HG02623 (cell line): ENCODE measurements around the gene GPN1.
"Not testable (repeated sequence)": the region's sequence is repeated elsewhere in the genome, so short reads cannot be mapped to it uniquely, and the experiment has no call there.

Experiments used
- ATAC-seq: cut with Tn5 transposase; IDR thresholded peaks from one replicate; pipeline ENCODE4 v1.9.1; 2021; ENCODE audit warnings: moderate library complexity; ENCODE audit not compliant: unreplicated experiment

The GPN1 gene

GRCh38 chr2:27628767-27629709, at the start of gene GPN1, which contains the start of gene CCDC121:
GPN1 (plus strand) TSS chr2:27629050; CDS start chr2:27629059, 9 bp downstream.
CCDC121 (minus strand) TSS chr2:27629012; CDS start chr2:27627799, 1,213 bp downstream.
- ATAC-seq: peak; percentile 98

GRCh38 chr2:27581417-27582128, 47.3 kb upstream of the GPN1 start:
- ATAC-seq: no peak

- ATAC-seq: no peak
These were observed 46.6 kb upstream of the GPN1 start for GRCh38 chr2:27582129-27582694.

GRCh38 chr2:27582695-27583389, 46.0 kb upstream of the GPN1 start, which contains the start of gene ZNF512:
ZNF512 (plus strand) TSS chr2:27583042; CDS start chr2:27583113, 71 bp downstream.
- peak; percentile 92 for ATAC-seq

- no peak for ATAC-seq
These were observed 45.4 kb upstream of the GPN1 start for GRCh38 chr2:27583390-27583915.

GRCh38 chr2:27584597-27584996, 44.3 kb upstream of the GPN1 start:
- ATAC-seq: no peak

GRCh38 chr2:27587025-27587424, 41.8 kb upstream of the GPN1 start:
- no peak for ATAC-seq

GRCh38 chr2:27588308-27588707, 40.5 kb upstream of the GPN1 start:
- no peak for ATAC-seq

GRCh38 chr2:27591745-27592144, 37.1 kb upstream of the GPN1 start:
- no peak for ATAC-seq

GRCh38 chr2:27593240-27593639, 35.6 kb upstream of the GPN1 start:
- ATAC-seq: no peak

GRCh38 chr2:27594020-27594703, 34.7 kb upstream of the GPN1 start:
- not testable (repeated sequence) for ATAC-seq

GRCh38 chr2:27595412-27595811, 33.4 kb upstream of the GPN1 start:
- not testable (repeated sequence) for ATAC-seq

GRCh38 chr2:27596627-27597026, 32.2 kb upstream of the GPN1 start:
- ATAC-seq: no peak

GRCh38 chr2:27606611-27607010, 22.2 kb upstream of the GPN1 start:
- no peak for ATAC-seq

- ATAC-seq: no peak
These were observed 14.9 kb upstream of the GPN1 start for GRCh38 chr2:27613985-27614384.

- ATAC-seq: no peak
These were observed 13.5 kb upstream of the GPN1 start for GRCh38 chr2:27615316-27615715.

- ATAC-seq: no peak
These were observed 7.3 kb upstream of the GPN1 start for GRCh38 chr2:27621524-27621923.

- no peak for ATAC-seq
These were observed 5.9 kb upstream of the GPN1 start for GRCh38 chr2:27622921-27623384.

GRCh38 chr2:27624943-27625342, 3.9 kb upstream of the GPN1 start:
- no peak for ATAC-seq

GRCh38 chr2:27626323-27626722, 2.5 kb upstream of the GPN1 start:
- ATAC-seq: not testable (repeated sequence)
